Measurements from ENCODE around the gene HES3. TPM values are rescaled to one million over a fixed set of nuclear protein-coding genes. Genes with fewer than 3 reads are reported as not detected.

Gene HES3
- polyA plus RNA-seq, 1 donor: not detected

- DNase-seq: no peak
Measured at GRCh38 chr1:6245869-6246496, 2.0 kb downstream of the HES3 start.

- no peak for DNase-seq
Measured at GRCh38 chr1:6246497-6247467, 2.8 kb downstream of the HES3 start.

- DNase-seq: no peak
Measured at GRCh38 chr1:6247651-6248050, 3.7 kb downstream of the HES3 start.

GRCh38 chr1:6248161-6248776 is 4.3 kb downstream of the HES3 start:
- DNase-seq: no peak

GRCh38 chr1:6248932-6249738 is 5.2 kb downstream of the HES3 start:
- DNase-seq: no peak

- no peak for DNase-seq
Measured at GRCh38 chr1:6249739-6250689, 6.0 kb downstream of the HES3 start.

GRCh38 chr1:6251233-6251632 is 7.3 kb downstream of the HES3 start:
- DNase-seq: no peak

- no peak for DNase-seq
Measured at GRCh38 chr1:6251681-6252373, 7.8 kb downstream of the HES3 start.

GRCh38 chr1:6252374-6252710 is 8.4 kb downstream of the HES3 start:
- DNase-seq: no peak

- DNase-seq: no peak
Measured at GRCh38 chr1:6253380-6253779, 9.4 kb downstream of the HES3 start.

GRCh38 chr1:6254691-6255090 is 10.7 kb downstream of the HES3 start:
- DNase-seq: no peak

GRCh38 chr1:6256645-6257044 is 12.7 kb downstream of the HES3 start:
- DNase-seq: no peak

GRCh38 chr1:6257541-6258069 is 13.6 kb downstream of the HES3 start:
- no peak for DNase-seq

GRCh38 chr1:6258675-6259074 is 14.7 kb downstream of the HES3 start:
- no peak for DNase-seq

- no peak for DNase-seq
Measured at GRCh38 chr1:6259491-6260362, 15.7 kb downstream of the HES3 start.

GRCh38 chr1:6260433-6260934 is 16.5 kb downstream of the HES3 start:
- DNase-seq: no peak

GRCh38 chr1:6260961-6261614 is 17.1 kb downstream of the HES3 start, which contains the start of gene GPR153:
Gene GPR153, minus strand, starts transcription at chr1:6261098. Its CDS starts 6,193 bp downstream, at chr1:6254905.
- DNase-seq: no peak

- no peak for DNase-seq
Measured at GRCh38 chr1:6261615-6261995, 17.6 kb downstream of the HES3 start.
